HG03045 (cell line): ENCODE data around the gene MTO1.
"Not testable (repeated sequence)": the region's sequence is repeated elsewhere in the genome, so short reads cannot be mapped to it uniquely, and the experiment has no call there.

Source experiments
- ATAC-seq: cut with Tn5 transposase; IDR thresholded peaks from one replicate; pipeline ENCODE4 v1.9.1; 2021; ENCODE audit warnings: mild to moderate bottlenecking, moderate library complexity; ENCODE audit not compliant: unreplicated experiment

The MTO1 gene

DNA sequence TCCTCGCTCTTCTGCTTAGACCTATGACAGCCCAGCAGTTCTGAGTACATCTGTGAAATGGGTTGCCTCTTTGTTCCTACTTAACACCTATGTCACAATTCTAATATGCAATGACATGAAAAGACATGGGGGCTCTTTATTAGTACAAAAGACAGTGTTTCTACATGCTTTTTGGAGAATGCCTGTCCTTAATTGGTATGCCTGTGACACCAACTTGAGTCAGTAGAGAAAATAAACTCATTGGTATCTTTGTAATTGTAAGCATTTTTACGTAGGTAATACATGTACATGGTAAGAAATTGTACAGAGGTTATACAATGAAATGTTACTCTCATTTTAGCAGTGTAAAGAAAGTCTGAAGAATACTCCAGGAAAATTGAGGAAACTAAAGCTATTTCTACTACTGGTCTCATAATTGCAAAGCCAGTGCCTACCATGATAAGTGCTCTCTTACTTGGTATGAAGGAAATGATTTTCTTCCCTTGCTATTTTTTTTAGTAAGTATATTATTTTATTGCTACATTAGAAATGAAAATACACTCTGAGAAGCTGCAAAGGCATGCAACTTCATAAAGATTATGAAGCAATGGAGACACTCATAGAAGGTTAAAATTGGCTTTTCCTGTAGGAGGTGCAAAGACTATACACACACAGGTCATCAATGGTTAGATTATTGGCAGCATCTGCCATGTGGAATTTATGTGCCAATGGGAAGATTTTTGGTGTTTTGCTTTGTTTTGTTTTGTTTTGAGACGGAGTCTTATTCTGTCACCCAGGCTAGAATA is 64.2 kb downstream of the MTO1 start:
- no peak for ATAC-seq

DNA sequence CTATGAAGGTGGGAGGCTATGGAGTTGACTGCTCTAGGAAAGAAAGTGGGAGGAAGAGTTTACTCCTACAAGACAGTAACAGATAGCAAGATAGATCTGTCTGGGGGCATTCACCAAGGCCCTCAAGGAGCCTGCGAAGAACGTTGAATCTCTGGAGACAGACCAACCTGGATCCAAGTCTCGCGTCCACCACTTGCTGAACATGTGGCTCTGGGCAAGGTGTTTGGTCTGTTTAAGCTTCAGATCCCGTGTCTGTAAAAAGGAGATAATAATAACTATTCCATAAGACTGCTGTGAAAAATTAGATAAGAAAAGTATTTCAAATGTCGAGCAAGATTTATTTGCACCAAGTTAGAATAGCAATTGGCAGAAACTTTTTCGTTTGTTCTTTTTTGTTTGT is 67.4 kb downstream of the MTO1 start:
- no peak for ATAC-seq

DNA sequence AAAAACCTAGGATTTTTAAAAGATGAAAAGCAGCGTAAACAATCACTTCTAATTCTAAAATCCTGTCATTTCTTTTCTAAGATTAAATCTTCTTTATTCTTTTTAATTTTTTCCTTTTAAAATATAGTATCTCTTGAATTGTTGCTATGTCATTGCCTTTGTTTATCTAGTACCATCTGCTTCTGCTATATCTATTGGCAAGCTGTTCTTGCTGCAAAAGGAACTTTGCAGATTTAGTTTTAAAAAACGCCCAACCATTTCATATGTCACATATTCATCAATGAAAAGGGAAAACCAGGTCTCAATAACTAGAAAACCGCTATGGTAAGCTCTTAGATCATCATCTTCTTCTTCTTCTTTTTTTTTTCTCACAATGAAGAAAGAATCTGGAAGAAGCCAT is 70.8 kb downstream of the MTO1 start:
- no peak for ATAC-seq

DNA sequence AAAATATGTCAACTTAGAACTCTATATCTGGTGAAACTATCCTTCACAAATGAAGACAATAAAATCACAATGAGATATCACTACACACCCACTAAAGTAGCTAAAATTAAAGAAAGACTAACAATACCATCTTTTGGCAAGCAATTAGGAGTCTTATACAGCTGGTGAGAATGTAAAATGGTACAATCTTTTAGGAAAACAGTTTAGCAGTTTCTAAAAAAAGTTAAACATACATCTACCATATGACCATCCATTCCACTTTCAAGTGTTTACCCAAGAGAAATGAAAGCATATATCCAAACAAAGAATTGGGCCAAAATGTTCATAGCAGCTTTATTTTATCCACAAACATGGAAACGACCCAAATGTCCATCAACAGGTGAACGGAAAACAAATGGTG is 73.1 kb downstream of the MTO1 start:
- no peak for ATAC-seq

DNA sequence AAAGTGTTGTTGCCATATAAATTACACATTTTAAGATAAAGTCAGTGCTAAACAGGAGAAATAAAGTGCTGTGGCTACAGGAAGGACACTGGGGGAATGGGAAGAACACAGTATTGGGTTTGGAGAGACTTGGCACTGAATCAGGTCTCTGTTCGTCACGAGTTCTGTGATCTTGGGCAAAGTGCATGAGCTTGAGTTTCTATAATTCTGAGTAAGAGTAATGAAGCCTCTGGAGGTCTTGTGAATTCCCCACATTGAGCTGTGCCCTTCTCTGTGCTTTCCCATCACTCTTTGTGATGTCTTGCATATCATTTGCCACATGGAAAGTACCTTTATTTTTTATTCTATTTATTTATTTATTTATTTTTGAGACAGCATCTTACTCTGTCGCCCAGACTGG is 76.1 kb downstream of the MTO1 start:
- no peak for ATAC-seq

DNA sequence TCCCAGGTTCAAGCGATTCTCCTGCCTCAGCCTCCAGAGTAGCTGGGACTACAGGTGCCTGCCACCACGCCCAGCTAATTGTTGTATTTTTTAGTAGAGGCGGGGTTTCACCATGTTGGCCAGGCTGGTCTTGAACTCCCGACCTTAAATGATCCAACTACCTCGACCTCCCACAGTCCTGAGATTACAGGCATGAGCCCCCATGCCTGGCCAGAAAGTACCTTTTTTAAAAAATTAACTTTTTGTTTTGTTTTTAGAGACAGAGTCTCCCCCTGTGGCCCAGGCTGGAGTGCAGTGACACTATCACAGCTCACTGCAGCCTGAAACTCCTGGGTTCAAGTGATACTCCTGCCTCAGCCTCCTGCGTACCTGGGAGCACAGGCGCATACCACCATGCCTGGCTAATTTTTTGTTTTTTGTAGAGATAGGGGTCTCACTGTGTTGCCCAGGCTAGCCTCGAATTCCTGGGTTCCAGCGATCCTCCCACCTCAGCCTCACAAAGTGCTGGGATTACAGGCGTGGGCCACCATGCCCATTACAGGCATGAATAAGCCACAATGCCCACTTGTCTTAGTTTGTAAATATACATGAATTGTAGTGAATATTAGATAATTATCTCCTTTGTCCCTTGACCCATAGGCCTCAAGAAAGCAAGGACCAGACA is 76.7 kb downstream of the MTO1 start:
- no peak for ATAC-seq

GRCh38 chr6:73542481-73542880 is 80.9 kb downstream of the MTO1 start:
- ATAC-seq = not testable (repeated sequence)

GRCh38 chr6:73542891-73543290 is 81.4 kb downstream of the MTO1 start:
- no peak for ATAC-seq

DNA sequence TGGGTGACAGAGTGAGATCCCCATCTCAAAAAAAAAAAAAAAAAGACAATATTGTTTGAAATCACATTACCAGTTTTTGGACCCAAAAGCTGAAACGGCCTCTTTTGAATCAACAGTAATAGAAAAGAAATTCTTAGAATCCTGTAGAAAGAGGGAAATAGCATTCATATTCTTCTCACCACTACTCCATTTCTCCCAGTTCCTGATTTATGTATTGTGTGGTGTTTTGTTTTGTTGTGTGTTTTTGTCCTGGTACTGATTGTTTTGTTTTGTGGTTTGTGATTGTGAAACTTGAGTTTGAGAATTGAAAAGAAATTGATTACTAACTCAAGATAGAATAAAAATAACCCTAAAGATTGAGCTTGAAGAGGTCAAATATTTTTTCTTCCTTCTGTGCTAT is 85.5 kb downstream of the MTO1 start:
- ATAC-seq = no peak

DNA sequence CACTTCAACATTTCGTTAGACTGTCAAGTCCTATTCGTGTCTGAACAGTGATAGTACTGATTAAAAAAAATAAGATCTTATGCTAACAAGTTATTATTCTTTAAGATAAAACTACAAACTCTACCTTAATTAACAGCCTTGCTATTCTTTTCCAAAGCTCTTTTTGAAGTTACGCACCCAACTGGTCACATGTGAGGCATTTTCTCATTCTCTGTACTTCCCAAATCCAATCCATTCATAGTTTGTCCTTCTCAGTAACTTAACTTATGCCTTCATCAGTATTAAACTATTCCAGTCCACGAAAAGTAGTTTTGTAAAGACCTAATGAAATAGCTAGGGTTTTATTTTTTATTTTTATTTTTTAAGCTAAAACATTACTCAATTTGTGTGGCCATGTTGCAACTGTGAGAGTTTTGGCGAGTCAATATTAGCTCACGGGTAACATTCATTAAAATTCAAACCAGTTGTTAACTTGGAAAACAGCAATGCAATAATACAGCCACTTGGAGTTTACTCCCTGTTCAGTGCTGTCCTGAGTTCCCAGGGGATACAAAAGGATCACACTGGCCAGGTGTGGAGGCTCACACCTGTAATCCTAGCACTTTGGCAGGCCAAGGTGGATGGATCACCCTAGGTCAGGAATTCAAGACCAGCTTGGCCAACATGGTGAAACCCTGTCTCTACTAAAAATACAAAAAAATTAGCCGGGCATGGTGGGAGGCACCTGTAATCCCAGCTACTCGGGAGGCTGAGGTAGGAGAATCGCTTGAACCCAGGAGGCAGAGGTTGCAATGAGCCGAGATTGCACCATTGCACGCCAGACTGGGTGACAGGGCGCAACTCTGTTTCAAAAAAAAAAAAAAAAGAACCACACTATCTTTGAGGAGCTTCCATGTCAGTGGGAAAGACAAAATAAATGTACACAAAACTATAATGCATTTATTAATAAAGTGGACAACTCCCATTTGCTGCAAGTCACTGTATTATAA is 87.2 kb downstream of the MTO1 start:
- ATAC-seq = no peak

GRCh38 chr6:73551115-73551514 is 89.6 kb downstream of the MTO1 start:
- not testable (repeated sequence) for ATAC-seq

- not testable (repeated sequence) for ATAC-seq
Observed at GRCh38 chr6:73555380-73555949, 93.9 kb downstream of the MTO1 start.

- ATAC-seq = no peak
Observed at GRCh38 chr6:73556836-73557235, 95.3 kb downstream of the MTO1 start.
